Measurements from ENCODE around the gene GYPA. TPM values are rescaled to one million over a fixed set of nuclear protein-coding genes. Genes with fewer than 3 reads are reported as not detected.
"Not testable (repeated sequence)": the region's sequence is repeated elsewhere in the genome, so short reads cannot be mapped to it uniquely, and the experiment has no call there.

The GYPA gene
- total and polyA plus RNA-seq, 10 of the 15 experiments (the other 5 are each of a cell fraction or from before 2014, with no cell fraction given) = not detected

DNA sequence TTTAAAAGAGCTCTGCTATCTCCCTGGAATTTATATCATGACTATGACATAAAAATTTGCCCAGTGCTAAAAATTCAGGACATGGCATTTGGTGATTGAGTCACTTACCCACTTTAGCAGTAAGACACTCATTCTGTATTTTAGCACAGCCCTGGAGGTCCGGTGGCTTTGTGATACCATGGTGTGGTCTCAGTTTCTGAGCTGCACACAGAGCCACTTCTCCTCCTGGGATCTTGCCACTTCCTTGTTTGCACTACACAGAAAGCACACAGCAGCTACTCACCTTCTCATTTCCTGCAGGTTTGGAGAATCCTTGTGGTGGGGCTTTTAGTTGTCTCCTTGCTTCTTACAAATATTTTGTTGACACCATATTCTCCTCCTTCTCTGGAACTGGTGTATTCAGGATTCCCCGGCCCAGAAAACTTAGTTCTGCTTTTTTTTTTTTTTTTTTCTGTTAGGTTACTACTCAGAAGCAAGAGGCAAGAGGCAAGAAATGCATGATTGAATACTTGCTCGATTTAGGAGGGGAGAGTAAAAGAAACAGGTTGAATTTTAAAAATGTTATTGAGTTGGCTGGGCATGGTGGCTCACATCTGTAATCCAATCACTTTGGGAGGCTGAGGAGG, 80.2 kb downstream of the GYPA start:
- DNase-seq (ENCODE audit: low read depth, low spot score); FAIRE-seq; H2AFZ ChIP-seq (ENCODE audit: control insufficient read depth, low read depth, low read length); H3K79me2 ChIP-seq (ENCODE audit: control insufficient read depth, insufficient read depth, low read length); H3K9ac ChIP-seq (ENCODE audit: control insufficient read depth, insufficient read depth, low read length); RAD21 ChIA-PET (ENCODE audit: unreplicated experiment); BruUV-seq (replicated peaks); ATAC-seq; H4K20me1 ChIP-seq (ENCODE audit: control insufficient read depth, insufficient read depth); CTCF ChIA-PET; H3K36me3 ChIP-seq (ENCODE audit: control insufficient read depth in 2 of 2, insufficient read depth in 2 of 2, low read length in 1 of 2); H3K27ac ChIP-seq (ENCODE audit: control insufficient read depth, insufficient read depth); in situ Hi-C loops (cut with MboI); POLR2A ChIA-PET; H3K4me1 ChIP-seq (ENCODE audit: control insufficient read depth, insufficient read depth, low read length); SMC1A ChIA-PET (ENCODE audit: uncharacterized antibody, unreplicated experiment); H3K4me3 ChIP-seq; intact Hi-C loops (cut with micrococcal nuclease; ENCODE audit: unreplicated experiment); H3K4me2 ChIP-seq (ENCODE audit: control insufficient read depth, insufficient read depth); H3K9me3 ChIP-seq (replicated peaks; ENCODE audit: control insufficient read depth, insufficient read depth, low read length); H3K27me3 ChIP-seq (replicated peaks in 1 of 2; ENCODE audit: control insufficient read depth in 2 of 2, insufficient read depth in 2 of 2, low read length in 1 of 2): not testable (repeated sequence)
- 0% methylated on average over 3 of the region's 3 CpGs for WGBS (ENCODE audit: insufficient coverage, insufficient replicate concordance, low lambda C conversion rate, missing lambda C conversion rate)

Other genes starting within 250 kb of the GYPA start
- 0.68 and 1.3 TPM in 2 replicates for gene GYPE, start 235.2 kb downstream of the GYPA start, total RNA-seq (2014; rRNA removed)
- gene GYPE, start 235.2 kb downstream of the GYPA start, total RNA-seq (2014; rRNA removed; fragmentation: Illumina TruSeq; extraction: Trizol) = 1.1 TPM in 2 replicates
- 1.5 TPM in 2 replicates for gene GYPE, start 235.2 kb downstream of the GYPA start, total RNA-seq (2021)
- 0.60 and 0.63 TPM in 2 replicates for gene GYPE, start 235.2 kb downstream of the GYPA start, polyA plus RNA-seq (2011; rRNA removed)
- gene GYPE, start 235.2 kb downstream of the GYPA start, polyA plus RNA-seq (2014; fragmentation: Illumina TruSeq; extraction: Trizol) = 2.0 and 2.8 TPM in 2 replicates
- under 1 TPM; 0.66 to 0.91 TPM for gene GYPE, start 235.2 kb downstream of the GYPA start, polyA plus RNA-seq (2014; fragmentation: Nextera tagmentation; extraction: Ambion mirVana)
- 0.74 and 0.78 TPM in 2 replicates for gene GYPE, start 235.2 kb downstream of the GYPA start, polyA plus RNA-seq (2014; rRNA removed)
- 1 to 10 TPM in 1 of 2 experiments, under 1 TPM in 1; 0.75 to 1.1 TPM for gene GYPE, start 235.2 kb downstream of the GYPA start, polyA plus RNA-seq (2016; fragmentation: Nextera tagmentation; extraction: Ambion mirVana)
- not detected in 2 replicates for gene GYPB, start 121.3 kb downstream of the GYPA start, total RNA-seq (2014; rRNA removed)
- gene GYPB, start 121.3 kb downstream of the GYPA start, total RNA-seq (2014; rRNA removed; fragmentation: Illumina TruSeq; extraction: Trizol) = not detected in 2 replicates
- not detected in 2 replicates for gene GYPB, start 121.3 kb downstream of the GYPA start, total RNA-seq (2021)
- gene GYPB, start 121.3 kb downstream of the GYPA start, polyA plus RNA-seq (2011; rRNA removed) = not detected in 2 replicates
- not detected in 2 replicates for gene GYPB, start 121.3 kb downstream of the GYPA start, polyA plus RNA-seq (2014; fragmentation: Illumina TruSeq; extraction: Trizol)
- gene GYPB, start 121.3 kb downstream of the GYPA start, polyA plus RNA-seq (2014; fragmentation: Nextera tagmentation; extraction: Ambion mirVana) = not detected
- gene GYPB, start 121.3 kb downstream of the GYPA start, polyA plus RNA-seq (2014; rRNA removed) = not detected in 2 replicates
- under 1 TPM in 1 of 2 experiments, not detected in 1; 0.36 TPM for gene GYPB, start 121.3 kb downstream of the GYPA start, polyA plus RNA-seq (2016; fragmentation: Nextera tagmentation; extraction: Ambion mirVana)